ENCODE measurements around the gene CPZ.

- no peak for TF ChIP-seq CTCF (IDR thresholded peaks at IDR 0.05)
- no peak for TF ChIP-seq EZH2phosphoT487 (IDR thresholded peaks at IDR 0.05)
- TF ChIP-seq EZH2 (IDR thresholded peaks at IDR 0.05), result no peak
Measured at GRCh38 chr4:8647094-8647570, 54.6 kb downstream of the CPZ start.
